Neural cell (in vitro differentiated cells): ENCODE results near the gene SLC35B2. TPM values are rescaled to one million over a fixed set of nuclear protein-coding genes. Genes with fewer than 3 reads are reported as not detected.

Experiments
- H2AFZ ChIP-seq: fragments of 200-600, 300-800 bp; sonication (generic), shearing (Covaris generic); 2 replicates; pipeline ENCODE4 v1.6.0; 2014; ENCODE audit warnings: low read depth, mild to moderate bottlenecking, antibody characterized with exemption, low read length, moderate library complexity
- H3F3A ChIP-seq: fragments of 200-600 bp; shearing (Covaris generic); 2 replicates; pipeline ENCODE4 v1.6.1; 2016; ENCODE audit warnings: mild to moderate bottlenecking, moderate library complexity, mixed read lengths, antibody characterized with exemption, low read length; ENCODE audit not compliant: insufficient read depth, poor library complexity, severe bottlenecking
- H3K27ac ChIP-seq: fragments of 200-600, 300-800 bp; sonication (generic), shearing (Covaris generic); 2 replicates; pipeline ENCODE4 v1.5.1; 2014; ENCODE audit warnings: mild to moderate bottlenecking, low read length, moderate library complexity
- H3K27me3 ChIP-seq: fragments of 300-800, 200-600 bp; sonication (generic), shearing (Covaris generic); 2 replicates; pipeline ENCODE4 v1.6.0; 2014; ENCODE audit warnings: mild to moderate bottlenecking, low read depth, low read length, moderate library complexity; ENCODE audit not compliant: insufficient read depth
- H3K36me3 ChIP-seq: fragments of 300-800, 200-600 bp; sonication (generic), shearing (Covaris generic); 2 replicates; pipeline ENCODE4 v1.5.1; 2014; ENCODE audit warnings: mild to moderate bottlenecking, antibody characterized with exemption, low read length, moderate library complexity; ENCODE audit not compliant: insufficient read depth
- H3K4me2 ChIP-seq: fragments of 300-800, 200-600 bp; sonication (generic), shearing (Covaris generic); 2 replicates; pipeline ENCODE4 v1.6.0; 2014; ENCODE audit warnings: mild to moderate bottlenecking, low read length
- H3K4me3 ChIP-seq: fragments of 300-800, 200-600 bp; sonication (generic), shearing (Covaris generic); 2 replicates; pipeline ENCODE4 v1.5.1; 2014; ENCODE audit warnings: mild to moderate bottlenecking, low read length, moderate library complexity
- H3K79me2 ChIP-seq: fragments of 200-600 bp; shearing (Covaris generic); replicated peaks from 2 replicates; pipeline ENCODE4 v1.6.0; 2014; ENCODE audit warnings: mild to moderate bottlenecking, low read length, moderate library complexity; ENCODE audit not compliant: insufficient read depth
- H3K9ac ChIP-seq: fragments of 300-800, 200-600 bp; sonication (generic), shearing (Covaris generic); 2 replicates; pipeline ENCODE4 v1.6.1; 2016; ENCODE audit warnings: mild to moderate bottlenecking, low read length, mixed read lengths
- H3K9me2 ChIP-seq: fragments of 200-600 bp; shearing (Covaris generic); 2 replicates; pipeline ENCODE4 v1.6.1; 2016; ENCODE audit warnings: mild to moderate bottlenecking, low read length, mixed read lengths; ENCODE audit not compliant: insufficient read depth
- H3K9me3 ChIP-seq: fragments of 200-600, 300-800 bp; sonication (generic), shearing (Covaris generic); 2 replicates; pipeline ENCODE4 v1.6.1; 2016; ENCODE audit warnings: mild to moderate bottlenecking, mixed run types, low read length, moderate library complexity, mixed read lengths
- H4K20me1 ChIP-seq: fragments of 200-600 bp; shearing (Covaris generic); 2 replicates; pipeline ENCODE4 v1.6.1; 2016; ENCODE audit warnings: mild to moderate bottlenecking, mixed run types; ENCODE audit not compliant: insufficient read depth
- CTCF ChIP-seq: fragments of 450-650 bp; IDR thresholded peaks from 2 replicates; pipeline ENCODE4 v1.5.1; 2014; ENCODE audit warnings: antibody characterized with exemption, mild to moderate bottlenecking, moderate library complexity; ENCODE audit not compliant: poor library complexity, severe bottlenecking
- EP300 ChIP-seq: fragments of 450-650 bp; conservative IDR thresholded peaks from 2 replicates; pipeline ENCODE4 v1.6.1; 2014; ENCODE audit warnings: antibody characterized with exemption, mild to moderate bottlenecking, moderate library complexity; ENCODE audit not compliant: poor library complexity, severe bottlenecking
- EZH2 ChIP-seq: fragments of 200-600, 300-800 bp; shearing (Covaris generic), sonication (generic); IDR thresholded peaks from 2 replicates; pipeline ENCODE4 v1.6.1; 2014; ENCODE audit warnings: antibody characterized with exemption, low read length, borderline replicate concordance, mild to moderate bottlenecking; ENCODE audit not compliant: insufficient read depth, poor library complexity, severe bottlenecking
- MXI1 ChIP-seq: fragments of 450-650 bp; conservative IDR thresholded peaks from 2 replicates; pipeline ENCODE4 v1.6.1; 2014; ENCODE audit warnings: antibody characterized with exemption, mild to moderate bottlenecking; ENCODE audit not compliant: poor library complexity, severe bottlenecking
- POLR2AphosphoS5 ChIP-seq: IDR thresholded peaks from 2 replicates; pipeline ENCODE4 v1.6.1; 2012
- RAD21 ChIP-seq: fragments of 450-650 bp; conservative IDR thresholded peaks from 2 replicates; pipeline ENCODE4 v1.6.1; 2014; ENCODE audit warnings: antibody characterized with exemption, mild to moderate bottlenecking, moderate library complexity
- REST ChIP-seq: IDR thresholded peaks from 2 replicates; pipeline ENCODE4 v1.6.1; 2012; ENCODE audit warnings: borderline replicate concordance
- SMC3 ChIP-seq: fragments of 450-650 bp; conservative IDR thresholded peaks from 2 replicates; pipeline ENCODE4 v1.6.1; 2014; ENCODE audit warnings: antibody characterized with exemption, mild to moderate bottlenecking, moderate library complexity; ENCODE audit not compliant: poor library complexity
- TAF1 ChIP-seq: IDR thresholded peaks from 2 replicates; pipeline ENCODE4 v1.6.1; 2012; ENCODE audit warnings: low read depth
- polyA plus RNA-seq: library from polyadenylated mRNA; depleted of rRNA; stranded (reverse); fragments of >200 nt; gene quantifications from 2 replicates; pipeline ENCODE4 v1.2.3, GENCODE V29; 2014

SLC35B2 gene
- polyA plus RNA-seq, 1 donor from 2014 or later = 44.5 TPM

GRCh38 chr6:44278315-44278714 is 21.0 kb upstream of the SLC35B2 start:
- H3K27me3 ChIP-seq = no peaks in the 10 kb centered on the region
- no peaks in the 10 kb centered on the region for H3F3A ChIP-seq
- H3K4me3 ChIP-seq = no peak overlapping the region
- no peak overlapping the region for H3K9ac ChIP-seq
- no peaks in the 10 kb centered on the region for H3K9me2 ChIP-seq
- H3K79me2 ChIP-seq = no peaks in the 10 kb centered on the region
- no peaks in the 10 kb centered on the region for H3K9me3 ChIP-seq
- H3K27ac ChIP-seq = no peak overlapping the region
- no peaks in the 10 kb centered on the region for H4K20me1 ChIP-seq
- H3K4me2 ChIP-seq = no peak overlapping the region
- TF ChIP-seq SMC3 (no peak), MXI1 (no peak), REST (no peak), TAF1 (no peak), CTCF (no peak), POLR2AphosphoS5 (no peak), EP300 (no peak)
- peaks cover 1% of the 10 kb centered on the region for H3K36me3 ChIP-seq
- H2AFZ ChIP-seq = no peak overlapping the region

GRCh38 chr6:44277763-44278162 is 20.4 kb upstream of the SLC35B2 start:
- TF ChIP-seq POLR2AphosphoS5 = no peak
- no peak for TF ChIP-seq TAF1
- TF ChIP-seq EZH2 = no peak
- no peak for TF ChIP-seq REST
- TF ChIP-seq MXI1 = no peak
- no peak for TF ChIP-seq SMC3
- no peak for TF ChIP-seq EP300
- TF ChIP-seq CTCF = no peak
- TF ChIP-seq RAD21 = no peak
- H3K79me2 ChIP-seq = peaks cover 2% of the 10 kb centered on the region
- no peak overlapping the region for H3K27ac ChIP-seq
- no peaks in the 10 kb centered on the region for H3K9me2 ChIP-seq
- no peaks in the 10 kb centered on the region for H4K20me1 ChIP-seq
- no peak overlapping the region for H3K4me3 ChIP-seq
- H3K9ac ChIP-seq = no peak overlapping the region
- H3K27me3 ChIP-seq = no peaks in the 10 kb centered on the region
- H3K36me3 ChIP-seq = peaks cover 6% of the 10 kb centered on the region
- no peaks in the 10 kb centered on the region for H3F3A ChIP-seq
- no peak overlapping the region for H2AFZ ChIP-seq
- H3K4me2 ChIP-seq = no peak overlapping the region
- no peaks in the 10 kb centered on the region for H3K9me3 ChIP-seq
